CD14-positive monocyte (primary cell): ENCODE results near the gene GPATCH2. TPM values are rescaled to one million over a fixed set of nuclear protein-coding genes. Genes with fewer than 3 reads are reported as not detected.

ENCODE experiments used
- DNase-seq, 3 donors: peaks; one replicate each; pipeline ENCODE4 v3.0.0-alpha.2; 2011 to 2022
- H2AFZ ChIP-seq: 2 replicates; pipeline ENCODE4 v1.6.0; 2012; ENCODE audit warnings: mild to moderate bottlenecking, low read depth, low read length, inconsistent platforms; ENCODE audit not compliant: insufficient read depth, poor library complexity, severe bottlenecking
- H3K27ac ChIP-seq, 2 donors: 1 replicate in 1 of 2; 2 replicates in 1 of 2; pipeline ENCODE4 v1.5.1; 2012 to 2013; ENCODE audit warnings: low read length in 2 of 2, control low read depth in 1 of 2, inconsistent platforms in 1 of 2, low read depth in 1 of 2, mild to moderate bottlenecking in 1 of 2
- H3K27me3 ChIP-seq, 2 donors: one replicate each; pipeline versions ENCODE4 v1.6.0 to v1.6.1; 2011 to 2013; ENCODE audit warnings: low read length in 2 of 2; ENCODE audit not compliant: control insufficient read depth in 2 of 2, insufficient read depth in 2 of 2
- H3K36me3 ChIP-seq, 2 donors: replicated peaks in 1 of 2; 1 replicate in 1 of 2; 2 replicates in 1 of 2; pipeline versions ENCODE4 v1.5.1 to v1.6.1; 2012 to 2013; ENCODE audit warnings: low read length in 2 of 2, control low read depth in 1 of 2, inconsistent platforms in 1 of 2, mild to moderate bottlenecking in 1 of 2; ENCODE audit not compliant: insufficient read depth in 2 of 2, control insufficient read depth in 1 of 2
- H3K4me1 ChIP-seq, 2 donors: 1 replicate in 1 of 2; 2 replicates in 1 of 2; pipeline versions ENCODE4 v1.5.1 to v1.6.1; 2012 to 2013; ENCODE audit warnings: low read length in 2 of 2, control low read depth in 1 of 2, inconsistent platforms in 1 of 2, mild to moderate bottlenecking in 1 of 2, moderate library complexity in 1 of 2; ENCODE audit not compliant: insufficient read depth in 2 of 2, control insufficient read depth in 1 of 2
- H3K4me2 ChIP-seq: replicated peaks from 2 replicates; pipeline ENCODE3; 2012; ENCODE audit warnings: low read length, moderate library complexity, mild to moderate bottlenecking; ENCODE audit not compliant: poor library complexity, severe bottlenecking; ENCODE audit errors: extremely low read depth
- H3K4me3 ChIP-seq, 3 experiments: fragments of 200-600 bp in 1 of 3; sonication (generic) in 1 of 3; replicated peaks in 1 of 3; 1 replicate in 2 of 3; 2 replicates in 1 of 3; pipeline ENCODE4 v1.5.1; 2011 to 2013; ENCODE audit warnings: low read length in 3 of 3, mild to moderate bottlenecking in 3 of 3, control low read depth in 2 of 3, low read depth in 2 of 3, inconsistent platforms in 1 of 3, moderate library complexity in 1 of 3
- H3K79me2 ChIP-seq: 2 replicates; pipeline ENCODE4 v1.6.0; 2012; ENCODE audit warnings: mild to moderate bottlenecking, control low read depth, inconsistent platforms, low read length, moderate library complexity; ENCODE audit not compliant: insufficient read depth
- H3K9ac ChIP-seq: 2 replicates; pipeline ENCODE4 v1.6.0; 2017; ENCODE audit warnings: low read length, mild to moderate bottlenecking; ENCODE audit not compliant: insufficient read depth, poor library complexity, severe bottlenecking
- H3K9me3 ChIP-seq, 2 donors: replicated peaks in 1 of 2; 1 replicate in 1 of 2; 2 replicates in 1 of 2; pipeline versions ENCODE4 v1.5.1 to v1.6.1; 2012 to 2013; ENCODE audit warnings: low read length in 2 of 2, control low read depth in 1 of 2; ENCODE audit not compliant: control insufficient read depth in 1 of 2, insufficient read depth in 1 of 2
- H4K20me1 ChIP-seq: 2 replicates; pipeline ENCODE4 v1.6.0; 2012; ENCODE audit warnings: mild to moderate bottlenecking, low read length, control low read depth, moderate library complexity; ENCODE audit not compliant: insufficient read depth
- H3K27ac Mint-ChIP-seq, 7 donors: one replicate each; pipeline ENCODE4 v1.8.0; 2020; ENCODE audit warnings: mild to moderate bottlenecking in 7 of 7, mixed read lengths in 7 of 7, moderate library complexity in 6 of 7, inconsistent platforms in 2 of 7
- H3K27me3 Mint-ChIP-seq, 3 donors: one replicate each; pipeline ENCODE4 v1.8.0; 2021 to 2022; ENCODE audit warnings: low read depth in 3 of 3, mild to moderate bottlenecking in 3 of 3, mixed read lengths in 3 of 3, moderate library complexity in 3 of 3, inconsistent platforms in 1 of 3
- H3K36me3 Mint-ChIP-seq, 2 donors: one replicate each; pipeline ENCODE4 v1.8.0; 2020; ENCODE audit warnings: mixed read lengths in 2 of 2, inconsistent platforms in 1 of 2, mild to moderate bottlenecking in 1 of 2
- H3K4me1 Mint-ChIP-seq: one replicate; pipeline ENCODE4 v1.8.0; 2020; ENCODE audit warnings: mild to moderate bottlenecking, mixed read lengths
- H3K4me3 Mint-ChIP-seq, 2 donors: one replicate each; pipeline ENCODE4 v1.8.0; 2020; ENCODE audit warnings: mild to moderate bottlenecking in 2 of 2, mixed read lengths in 2 of 2, moderate library complexity in 1 of 2
- H3K9me3 Mint-ChIP-seq, 7 donors: one replicate each; pipeline ENCODE4 v1.8.0; 2020 to 2022; ENCODE audit warnings: mixed read lengths in 7 of 7, mild to moderate bottlenecking in 6 of 7, moderate library complexity in 6 of 7, inconsistent platforms in 2 of 7
- WGBS: methylation state at CpG from one replicate; pipeline ENCODE4 v1.1.5; 2013; ENCODE audit warnings: missing lambda C conversion rate; ENCODE audit not compliant: insufficient coverage; 5-methylcytosine and 5-hydroxymethylcytosine counted together
- intact Hi-C, 2 donors: fragments of 100-400 bp; cut with micrococcal nuclease; formaldehyde crosslinking; loops; one replicate each; pipeline versions ENCODE4 v1.15.0 to v1.15.1; 2023
- polyA plus RNA-seq, 3 donors: library from polyadenylated mRNA; depleted of rRNA in 1 of 3; unstranded in 2 of 3; stranded (reverse) in 1 of 3; fragments of 300-500 nt in 2 of 3; fragments of >200 nt in 1 of 3; fragmentation: Illumina TruSeq in 2 of 3; gene quantifications; 1 replicate in 2 of 3; 2 replicates in 1 of 3; pipeline ENCODE4 v1.2.3, GENCODE V29; 2012 to 2021
- TF ChIP-seq, protein P1 (sequence below): fragments of 200-600 bp; IDR thresholded peaks from one replicate; pipeline ENCODE4 v1.8.0; 2022; ENCODE audit warnings: antibody characterized with exemption, mild to moderate bottlenecking

Gene GPATCH2
- polyA plus RNA-seq, 3 donors = 1.8 to 3.4 (median 1.9) TPM

- Histone ChIP-seq H3K27me3 (no peaks in the 10 kb centered on the region), H3K79me2 (no peaks in the 10 kb centered on the region), H3K4me1 (no peaks in the 10 kb centered on the region), H3K27ac (no peak overlapping the region), H3K4me3 (no peak overlapping the region), H2AFZ (no peak overlapping the region), H4K20me1 (no peaks in the 10 kb centered on the region), H3K36me3 (no peaks in the 10 kb centered on the region), H3K9me3 (no peaks in the 10 kb centered on the region), H3K4me2 (no peak overlapping the region), H3K9ac (no peak overlapping the region)
- no CpG with 5 or more reads among the region's 2 CpGs for WGBS
- Mint-ChIP-seq H3K4me1 (no peaks in the 10 kb centered on the region), H3K9me3 (peaks cover 0 to 3% (median 2%) of the 10 kb centered on the region in 7 donors), H3K36me3 (peaks cover 4% of the 10 kb centered on the region in 2 donors), H3K27me3 (peaks cover 0 to 1% (median 0%) of the 10 kb centered on the region in 3 donors), H3K4me3 (no peak overlapping the region), H3K27ac (no peak overlapping the region)
- no peak for DNase-seq
- intact Hi-C loops = no loop called here
- TF ChIP-seq, protein P1, sequence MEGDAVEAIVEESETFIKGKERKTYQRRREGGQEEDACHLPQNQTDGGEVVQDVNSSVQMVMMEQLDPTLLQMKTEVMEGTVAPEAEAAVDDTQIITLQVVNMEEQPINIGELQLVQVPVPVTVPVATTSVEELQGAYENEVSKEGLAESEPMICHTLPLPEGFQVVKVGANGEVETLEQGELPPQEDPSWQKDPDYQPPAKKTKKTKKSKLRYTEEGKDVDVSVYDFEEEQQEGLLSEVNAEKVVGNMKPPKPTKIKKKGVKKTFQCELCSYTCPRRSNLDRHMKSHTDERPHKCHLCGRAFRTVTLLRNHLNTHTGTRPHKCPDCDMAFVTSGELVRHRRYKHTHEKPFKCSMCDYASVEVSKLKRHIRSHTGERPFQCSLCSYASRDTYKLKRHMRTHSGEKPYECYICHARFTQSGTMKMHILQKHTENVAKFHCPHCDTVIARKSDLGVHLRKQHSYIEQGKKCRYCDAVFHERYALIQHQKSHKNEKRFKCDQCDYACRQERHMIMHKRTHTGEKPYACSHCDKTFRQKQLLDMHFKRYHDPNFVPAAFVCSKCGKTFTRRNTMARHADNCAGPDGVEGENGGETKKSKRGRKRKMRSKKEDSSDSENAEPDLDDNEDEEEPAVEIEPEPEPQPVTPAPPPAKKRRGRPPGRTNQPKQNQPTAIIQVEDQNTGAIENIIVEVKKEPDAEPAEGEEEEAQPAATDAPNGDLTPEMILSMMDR = no peak
These were observed 124.0 kb downstream of the GPATCH2 start for GRCh38 chr1:217506878-217507277.

DNA sequence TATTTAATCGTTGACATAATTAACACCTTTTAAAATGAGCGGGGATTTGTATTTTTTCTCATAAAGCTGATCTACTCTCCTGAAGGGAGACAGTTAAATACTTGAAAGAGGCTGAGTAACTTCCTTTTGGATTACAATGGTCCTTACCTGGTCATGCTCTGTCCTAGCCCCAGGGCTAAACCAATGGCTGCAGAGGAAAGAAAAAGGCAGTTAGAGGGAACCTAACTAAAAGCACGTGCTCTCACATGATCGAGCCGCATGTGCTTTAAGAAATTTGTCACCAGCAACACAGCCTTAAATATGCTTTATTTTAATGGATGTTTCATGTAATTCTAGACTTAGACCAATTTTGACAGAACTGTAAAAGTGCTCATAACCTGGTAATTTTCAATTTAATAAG lies 132.7 kb downstream of the GPATCH2 start:
- H3K79me2 ChIP-seq = no peaks in the 10 kb centered on the region
- Mint-ChIP-seq H3K9me3 (peaks cover 0 to 1% (median 0%) of the 10 kb centered on the region in 7 donors), H3K4me3 (no peak overlapping the region), H3K27me3 (peaks cover 0 to under 1% (median 0%) of the 10 kb centered on the region in 3 donors), H3K27ac (no peak overlapping the region), H3K4me1 (peaks cover 4% of the 10 kb centered on the region), H3K36me3 (peaks cover 2 to 4% of the 10 kb centered on the region in 2 donors)
- no peak overlapping the region for H3K27ac ChIP-seq
- no peak for DNase-seq
- H3K36me3 ChIP-seq = no peaks in the 10 kb centered on the region
- TF ChIP-seq, protein P1 = no peak
- H3K27me3 ChIP-seq = no peaks in the 10 kb centered on the region
- H4K20me1 ChIP-seq = no peaks in the 10 kb centered on the region
- no peaks in the 10 kb centered on the region for H3K9me3 ChIP-seq
- H3K4me3 ChIP-seq = no peak overlapping the region
- WGBS = no CpG with 5 or more reads among the region's 5 CpGs
- intact Hi-C loops = no loop called here
- no peaks in the 10 kb centered on the region for H3K4me1 ChIP-seq
- H2AFZ ChIP-seq = no peak overlapping the region
- H3K4me2 ChIP-seq = no peak overlapping the region
- H3K9ac ChIP-seq = no peak overlapping the region
